Neural cell (in vitro differentiated cells): ENCODE data around the gene WWTR1. TPM values are rescaled to one million over a fixed set of nuclear protein-coding genes. Genes with fewer than 3 reads are reported as not detected.

Experiments
- H2AFZ ChIP-seq: fragments of 200-600, 300-800 bp; sonication (generic), shearing (Covaris generic); 2 replicates; pipeline ENCODE4 v1.6.0; 2014; ENCODE audit warnings: low read depth, mild to moderate bottlenecking, antibody characterized with exemption, low read length, moderate library complexity
- H3F3A ChIP-seq: fragments of 200-600 bp; shearing (Covaris generic); 2 replicates; pipeline ENCODE4 v1.6.1; 2016; ENCODE audit warnings: mild to moderate bottlenecking, moderate library complexity, mixed read lengths, antibody characterized with exemption, low read length; ENCODE audit not compliant: insufficient read depth, poor library complexity, severe bottlenecking
- H3K27ac ChIP-seq: fragments of 200-600, 300-800 bp; sonication (generic), shearing (Covaris generic); 2 replicates; pipeline ENCODE4 v1.5.1; 2014; ENCODE audit warnings: mild to moderate bottlenecking, low read length, moderate library complexity
- H3K27me3 ChIP-seq: fragments of 300-800, 200-600 bp; sonication (generic), shearing (Covaris generic); 2 replicates; pipeline ENCODE4 v1.6.0; 2014; ENCODE audit warnings: mild to moderate bottlenecking, low read depth, low read length, moderate library complexity; ENCODE audit not compliant: insufficient read depth
- H3K36me3 ChIP-seq: fragments of 300-800, 200-600 bp; sonication (generic), shearing (Covaris generic); 2 replicates; pipeline ENCODE4 v1.5.1; 2014; ENCODE audit warnings: mild to moderate bottlenecking, antibody characterized with exemption, low read length, moderate library complexity; ENCODE audit not compliant: insufficient read depth
- H3K4me2 ChIP-seq: fragments of 300-800, 200-600 bp; sonication (generic), shearing (Covaris generic); 2 replicates; pipeline ENCODE4 v1.6.0; 2014; ENCODE audit warnings: mild to moderate bottlenecking, low read length
- H3K4me3 ChIP-seq: fragments of 300-800, 200-600 bp; sonication (generic), shearing (Covaris generic); 2 replicates; pipeline ENCODE4 v1.5.1; 2014; ENCODE audit warnings: mild to moderate bottlenecking, low read length, moderate library complexity
- H3K79me2 ChIP-seq: fragments of 200-600 bp; shearing (Covaris generic); replicated peaks from 2 replicates; pipeline ENCODE4 v1.6.0; 2014; ENCODE audit warnings: mild to moderate bottlenecking, low read length, moderate library complexity; ENCODE audit not compliant: insufficient read depth
- H3K9ac ChIP-seq: fragments of 300-800, 200-600 bp; sonication (generic), shearing (Covaris generic); 2 replicates; pipeline ENCODE4 v1.6.1; 2016; ENCODE audit warnings: mild to moderate bottlenecking, low read length, mixed read lengths
- H3K9me2 ChIP-seq: fragments of 200-600 bp; shearing (Covaris generic); 2 replicates; pipeline ENCODE4 v1.6.1; 2016; ENCODE audit warnings: mild to moderate bottlenecking, low read length, mixed read lengths; ENCODE audit not compliant: insufficient read depth
- H3K9me3 ChIP-seq: fragments of 200-600, 300-800 bp; sonication (generic), shearing (Covaris generic); 2 replicates; pipeline ENCODE4 v1.6.1; 2016; ENCODE audit warnings: mild to moderate bottlenecking, mixed run types, low read length, moderate library complexity, mixed read lengths
- H4K20me1 ChIP-seq: fragments of 200-600 bp; shearing (Covaris generic); 2 replicates; pipeline ENCODE4 v1.6.1; 2016; ENCODE audit warnings: mild to moderate bottlenecking, mixed run types; ENCODE audit not compliant: insufficient read depth
- CTCF ChIP-seq: fragments of 450-650 bp; IDR thresholded peaks from 2 replicates; pipeline ENCODE4 v1.5.1; 2014; ENCODE audit warnings: antibody characterized with exemption, mild to moderate bottlenecking, moderate library complexity; ENCODE audit not compliant: poor library complexity, severe bottlenecking
- EZH2 ChIP-seq: fragments of 200-600, 300-800 bp; shearing (Covaris generic), sonication (generic); IDR thresholded peaks from 2 replicates; pipeline ENCODE4 v1.6.1; 2014; ENCODE audit warnings: antibody characterized with exemption, low read length, borderline replicate concordance, mild to moderate bottlenecking; ENCODE audit not compliant: insufficient read depth, poor library complexity, severe bottlenecking
- MXI1 ChIP-seq: fragments of 450-650 bp; conservative IDR thresholded peaks from 2 replicates; pipeline ENCODE4 v1.6.1; 2014; ENCODE audit warnings: antibody characterized with exemption, mild to moderate bottlenecking; ENCODE audit not compliant: poor library complexity, severe bottlenecking
- POLR2AphosphoS5 ChIP-seq: IDR thresholded peaks from 2 replicates; pipeline ENCODE4 v1.6.1; 2012
- REST ChIP-seq: IDR thresholded peaks from 2 replicates; pipeline ENCODE4 v1.6.1; 2012; ENCODE audit warnings: borderline replicate concordance
- SMC3 ChIP-seq: fragments of 450-650 bp; conservative IDR thresholded peaks from 2 replicates; pipeline ENCODE4 v1.6.1; 2014; ENCODE audit warnings: antibody characterized with exemption, mild to moderate bottlenecking, moderate library complexity; ENCODE audit not compliant: poor library complexity
- polyA plus RNA-seq: library from polyadenylated mRNA; depleted of rRNA; stranded (reverse); fragments of >200 nt; gene quantifications from 2 replicates; pipeline ENCODE4 v1.2.3, GENCODE V29; 2014

The WWTR1 gene
- polyA plus RNA-seq, 1 donor from 2014 or later: 0.97 TPM

- H3K4me2 ChIP-seq: no peak overlapping the region
- no peak overlapping the region for H2AFZ ChIP-seq
- no peaks in the 10 kb centered on the region for H3K79me2 ChIP-seq
- H3K27me3 ChIP-seq: no peaks in the 10 kb centered on the region
- TF ChIP-seq REST (no peak), CTCF (no peak), POLR2AphosphoS5 (no peak)
- H3K4me3 ChIP-seq: no peak overlapping the region
- H3K27ac ChIP-seq: no peak overlapping the region
- no peaks in the 10 kb centered on the region for H3K9me2 ChIP-seq
- no peaks in the 10 kb centered on the region for H3K36me3 ChIP-seq
- no peak overlapping the region for H3K9ac ChIP-seq
- H3F3A ChIP-seq: no peaks in the 10 kb centered on the region
- no peaks in the 10 kb centered on the region for H4K20me1 ChIP-seq
- H3K9me3 ChIP-seq: no peaks in the 10 kb centered on the region
Measured at GRCh38 chr3:149620291-149621020, 37.4 kb downstream of the WWTR1 start.

- no peak overlapping the region for H2AFZ ChIP-seq
- no peaks in the 10 kb centered on the region for H3K9me3 ChIP-seq
- TF ChIP-seq MXI1 (no peak), EZH2 (no peak)
- no peak overlapping the region for H3K4me3 ChIP-seq
- H3K27ac ChIP-seq: no peak overlapping the region
- H3K79me2 ChIP-seq: no peaks in the 10 kb centered on the region
- H3K9me2 ChIP-seq: no peaks in the 10 kb centered on the region
- no peaks in the 10 kb centered on the region for H4K20me1 ChIP-seq
- H3K36me3 ChIP-seq: no peaks in the 10 kb centered on the region
- H3K27me3 ChIP-seq: no peaks in the 10 kb centered on the region
- no peaks in the 10 kb centered on the region for H3F3A ChIP-seq
- H3K4me2 ChIP-seq: no peak overlapping the region
- H3K9ac ChIP-seq: no peak overlapping the region
Measured at GRCh38 chr3:149619136-149619535, 38.7 kb downstream of the WWTR1 start.

GRCh38 chr3:149618151-149619123, 39.4 kb downstream of the WWTR1 start:
- Histone ChIP-seq H3K9me3 (no peaks in the 10 kb centered on the region), H3F3A (no peaks in the 10 kb centered on the region), H3K79me2 (no peaks in the 10 kb centered on the region), H3K9me2 (no peaks in the 10 kb centered on the region), H3K36me3 (no peaks in the 10 kb centered on the region), H3K4me2 (no peak overlapping the region), H3K9ac (no peak overlapping the region), H3K27ac (no peak overlapping the region), H4K20me1 (no peaks in the 10 kb centered on the region), H3K4me3 (no peak overlapping the region), H3K27me3 (no peaks in the 10 kb centered on the region), H2AFZ (no peak overlapping the region)
- TF ChIP-seq EZH2 (no peak), REST (no peak), SMC3 (no peak)
